Measurements from ENCODE around the gene TMSB15C. TPM values are rescaled to one million over a fixed set of nuclear protein-coding genes. Genes with fewer than 3 reads are reported as not detected.

Gene TMSB15C
- total and polyA plus RNA-seq, 2 experiments from 2014 or later: 0.95 to 7.5 TPM

- TF ChIP-seq CTCF (IDR thresholded peaks at IDR 0.05; ENCODE audit: poor library complexity): no peak
- no peak for TF ChIP-seq EZH2 (IDR thresholded peaks at IDR 0.05; ENCODE audit: borderline replicate concordance)
- no peak for TF ChIP-seq EZH2phosphoT487 (IDR thresholded peaks at IDR 0.05; ENCODE audit: low read depth, severe bottlenecking, unreplicated experiment)
- Histone ChIP-seq H3K79me2 (no peaks in the 10 kb centered on the region), H3K4me1 (ENCODE audit: insufficient read depth) (no peaks in the 10 kb centered on the region), H3K9me3 (ENCODE audit: low read depth) (no peaks in the 10 kb centered on the region), H3K27ac (no peak overlapping the region), H3K4me2 (no peak overlapping the region), H4K20me1 (ENCODE audit: insufficient read depth, poor library complexity, severe bottlenecking) (no peaks in the 10 kb centered on the region), H3K9me2 (replicated peaks; ENCODE audit: insufficient read depth) (no peaks in the 10 kb centered on the region), H3K4me3 (no peak overlapping the region), H3K27me3 (no peaks in the 10 kb centered on the region), H2AFZ (no peak overlapping the region), H3K36me3 (replicated peaks; ENCODE audit: insufficient read depth, low read depth) (no peaks in the 10 kb centered on the region)
- WGBS (ENCODE audit: low lambda C conversion rate, missing lambda C conversion rate): 85% methylated on average over 13 of the region's 13 CpGs
- DNase-seq (ENCODE audit: low spot score): no peak
Observed at GRCh38 chrX:104047171-104047570, 28.9 kb downstream of the TMSB15C start.

- H3K27ac ChIP-seq: no peak overlapping the region
- no peaks in the 10 kb centered on the region for H3K9me3 ChIP-seq (ENCODE audit: low read depth)
- no peaks in the 10 kb centered on the region for H3K27me3 ChIP-seq
- H3K36me3 ChIP-seq (replicated peaks; ENCODE audit: insufficient read depth, low read depth): no peaks in the 10 kb centered on the region
- no peak overlapping the region for H3K4me2 ChIP-seq
- WGBS (ENCODE audit: low lambda C conversion rate, missing lambda C conversion rate): 67% methylated on average over 5 of the region's 5 CpGs
- H3K4me3 ChIP-seq: no peak overlapping the region
- DNase-seq (ENCODE audit: low spot score): no peak
- H3K4me1 ChIP-seq (ENCODE audit: insufficient read depth): no peaks in the 10 kb centered on the region
- H4K20me1 ChIP-seq (ENCODE audit: insufficient read depth, poor library complexity, severe bottlenecking): no peaks in the 10 kb centered on the region
- H3K9me2 ChIP-seq (replicated peaks; ENCODE audit: insufficient read depth): no peaks in the 10 kb centered on the region
- H3K79me2 ChIP-seq: no peaks in the 10 kb centered on the region
- no peak overlapping the region for H2AFZ ChIP-seq
- no peak for TF ChIP-seq EZH2 (IDR thresholded peaks at IDR 0.05; ENCODE audit: borderline replicate concordance)
- TF ChIP-seq CTCF (IDR thresholded peaks at IDR 0.05; ENCODE audit: poor library complexity): no peak
- TF ChIP-seq EZH2phosphoT487 (IDR thresholded peaks at IDR 0.05; ENCODE audit: low read depth, severe bottlenecking, unreplicated experiment): no peak
Observed at GRCh38 chrX:104045642-104046041, 30.4 kb downstream of the TMSB15C start.

GRCh38 chrX:104041003-104041402, 35.0 kb downstream of the TMSB15C start:
- no peak overlapping the region for H3K4me3 ChIP-seq
- no peak overlapping the region for H3K4me2 ChIP-seq
- WGBS (ENCODE audit: low lambda C conversion rate, missing lambda C conversion rate): 76% methylated on average over 4 of the region's 4 CpGs
- no peaks in the 10 kb centered on the region for H3K4me1 ChIP-seq (ENCODE audit: insufficient read depth)
- H2AFZ ChIP-seq: no peak overlapping the region
- no peaks in the 10 kb centered on the region for H3K79me2 ChIP-seq
- no peak overlapping the region for H3K27ac ChIP-seq
- no peak for DNase-seq (ENCODE audit: low spot score)
- no peaks in the 10 kb centered on the region for H3K9me3 ChIP-seq (ENCODE audit: low read depth)
- TF ChIP-seq CTCF (IDR thresholded peaks at IDR 0.05; ENCODE audit: poor library complexity) (no peak), EZH2 (IDR thresholded peaks at IDR 0.05; ENCODE audit: borderline replicate concordance) (no peak), EZH2phosphoT487 (IDR thresholded peaks at IDR 0.05; ENCODE audit: low read depth, severe bottlenecking, unreplicated experiment) (no peak)
- H3K36me3 ChIP-seq (replicated peaks; ENCODE audit: insufficient read depth, low read depth): no peaks in the 10 kb centered on the region
- H4K20me1 ChIP-seq (ENCODE audit: insufficient read depth, poor library complexity, severe bottlenecking): no peaks in the 10 kb centered on the region
- H3K27me3 ChIP-seq: no peaks in the 10 kb centered on the region
- no peaks in the 10 kb centered on the region for H3K9me2 ChIP-seq (replicated peaks; ENCODE audit: insufficient read depth)

Measured in hepatocyte (in vitro differentiated cells).